Stromal cell of bone marrow (primary cell): Measurements from ENCODE around the gene ADGRA3.
"Not testable (repeated sequence)": the region's sequence is repeated elsewhere in the genome, so short reads cannot be mapped to it uniquely, and the experiment has no call there.

Experiments
- DNase-seq: peaks from one replicate; pipeline ENCODE4 v3.0.0-alpha.2; 2012; ENCODE audit warnings: low read depth

The ADGRA3 gene

GRCh38 chr4:22478426-22478825 lies 37.4 kb downstream of the ADGRA3 start:
- DNase-seq: no peak

- DNase-seq: no peak
Measured at GRCh38 chr4:22477813-22478182, 38.1 kb downstream of the ADGRA3 start.

GRCh38 chr4:22477136-22477812 lies 38.6 kb downstream of the ADGRA3 start:
- DNase-seq: no peak

GRCh38 chr4:22476011-22476410 lies 39.9 kb downstream of the ADGRA3 start:
- no peak for DNase-seq

GRCh38 chr4:22475311-22475646 lies 40.6 kb downstream of the ADGRA3 start:
- DNase-seq: not testable (repeated sequence)

GRCh38 chr4:22474636-22475310 lies 41.1 kb downstream of the ADGRA3 start:
- DNase-seq: peak; percentile 23

GRCh38 chr4:22473268-22473667 lies 42.6 kb downstream of the ADGRA3 start:
- DNase-seq: no peak

- no peak for DNase-seq
Measured at GRCh38 chr4:22471999-22472461, 43.8 kb downstream of the ADGRA3 start.

GRCh38 chr4:22471419-22471818 lies 44.4 kb downstream of the ADGRA3 start:
- no peak for DNase-seq

GRCh38 chr4:22466581-22466980 lies 49.3 kb downstream of the ADGRA3 start:
- no peak for DNase-seq

GRCh38 chr4:22465996-22466395 lies 49.9 kb downstream of the ADGRA3 start:
- no peak for DNase-seq

GRCh38 chr4:22465349-22465748 lies 50.5 kb downstream of the ADGRA3 start:
- DNase-seq: no peak

GRCh38 chr4:22463179-22463578 lies 52.7 kb downstream of the ADGRA3 start:
- DNase-seq: no peak

GRCh38 chr4:22462688-22463087 lies 53.2 kb downstream of the ADGRA3 start:
- DNase-seq: no peak

- no peak for DNase-seq
Measured at GRCh38 chr4:22460266-22460665, 55.6 kb downstream of the ADGRA3 start.

- DNase-seq: no peak
Measured at GRCh38 chr4:22458098-22458497, 57.8 kb downstream of the ADGRA3 start.

GRCh38 chr4:22457348-22457747 lies 58.5 kb downstream of the ADGRA3 start:
- DNase-seq: no peak

- no peak for DNase-seq
Measured at GRCh38 chr4:22456291-22456690, 59.6 kb downstream of the ADGRA3 start.

GRCh38 chr4:22454955-22455354 lies 60.9 kb downstream of the ADGRA3 start:
- DNase-seq: no peak

GRCh38 chr4:22454216-22454838 lies 61.5 kb downstream of the ADGRA3 start:
- DNase-seq: no peak

GRCh38 chr4:22444813-22445212 lies 71.1 kb downstream of the ADGRA3 start:
- DNase-seq: no peak

- DNase-seq: no peak
Measured at GRCh38 chr4:22442956-22443355, 72.9 kb downstream of the ADGRA3 start.

GRCh38 chr4:22440999-22441398 lies 74.9 kb downstream of the ADGRA3 start:
- no peak for DNase-seq
